A673 (cell line): ENCODE data around the gene PRORP. TPM values are rescaled to one million over a fixed set of nuclear protein-coding genes. Genes with fewer than 3 reads are reported as not detected.
A peak's percentile ranks its signal among the peaks of the same experiment; 100 is the strongest.

Source experiments
- BruUV-seq: library from RNA; stranded (reverse); fragments of 400-500 nt; replicated peaks from 2 replicates; lab custom pipeline; 2021; lab: Mats Ljungman, UMichigan
- CTCF ChIA-PET: fragments of 300-600 bp; sonication (Branson Sonifier 250); formaldehyde crosslinking; loops from one replicate; lab custom pipeline; 2022; ENCODE audit warnings: antibody characterized with exemption; lab: Charles Lee
- POLR2A ChIA-PET: fragments of 300-600 bp; sonication (Branson Sonifier 250); formaldehyde crosslinking; loops from one replicate; lab custom pipeline; 2022; ENCODE audit warnings: antibody characterized with exemption; ENCODE audit not compliant: low non-redundant PET; lab: Charles Lee
- DNase-seq: peaks from one replicate; pipeline ENCODE4 v3.0.0-alpha.2; 2015; ENCODE audit warnings: low spot score
- H3K27ac ChIP-seq: fragments of 200-600 bp; sonication (generic); 2 replicates; pipeline ENCODE4 v1.5.1; 2016; ENCODE audit warnings: mixed run types, low read depth, mild to moderate bottlenecking, mixed read lengths, antibody characterized with exemption, low read length; ENCODE audit not compliant: poor library complexity, severe bottlenecking
- H3K27me3 ChIP-seq: fragments of 200-600 bp; sonication (generic); replicated peaks from 2 replicates; pipeline ENCODE4 v1.6.1; 2017; ENCODE audit warnings: mixed run types, low read depth, mild to moderate bottlenecking, mixed read lengths, antibody characterized with exemption, low read length; ENCODE audit not compliant: insufficient read depth, poor library complexity
- H3K36me3 ChIP-seq: fragments of 200-600 bp; sonication (generic); 2 replicates; pipeline ENCODE4 v1.6.1; 2016; ENCODE audit warnings: mixed run types, mild to moderate bottlenecking, mixed read lengths, antibody characterized with exemption, low read length; ENCODE audit not compliant: insufficient read depth, poor library complexity, severe bottlenecking
- H3K4me1 ChIP-seq: fragments of 200-600 bp; sonication (generic); 2 replicates; pipeline ENCODE4 v1.6.1; 2017; ENCODE audit warnings: mixed run types, mild to moderate bottlenecking, mixed read lengths, antibody characterized with exemption, low read length; ENCODE audit not compliant: insufficient read depth, poor library complexity, severe bottlenecking
- H3K4me3 ChIP-seq: fragments of 200-600 bp; sonication (generic); 2 replicates; pipeline ENCODE4 v1.5.1; 2016; ENCODE audit warnings: low read depth, mixed run types, mild to moderate bottlenecking, mixed read lengths, low read length; ENCODE audit not compliant: poor library complexity, severe bottlenecking
- H3K9me3 ChIP-seq: fragments of 200-600 bp; sonication (generic); 2 replicates; pipeline ENCODE4 v1.6.1; 2016; ENCODE audit warnings: mixed run types, low read depth, mild to moderate bottlenecking, mixed read lengths, antibody characterized with exemption, low read length; ENCODE audit not compliant: poor library complexity, severe bottlenecking
- CTCF ChIP-seq: fragments of 300-800, 200-600 bp; sonication (generic); conservative IDR thresholded peaks from 2 replicates; pipeline ENCODE4 v1.5.1; 2017; ENCODE audit warnings: low read depth, mild to moderate bottlenecking, antibody characterized with exemption, low read length, moderate library complexity, mixed read lengths
- EZH2 ChIP-seq: fragments of 200-600 bp; sonication (generic); IDR thresholded peaks from 2 replicates; pipeline ENCODE4 v1.6.1; 2017; ENCODE audit warnings: borderline replicate concordance, low read depth, mild to moderate bottlenecking, mixed read lengths, antibody characterized with exemption, low read length; ENCODE audit not compliant: poor library complexity, severe bottlenecking
- intact Hi-C: fragments of 100-400 bp; cut with micrococcal nuclease; formaldehyde crosslinking; loops from one replicate; pipeline ENCODE4 v1.10.0; 2022; ENCODE audit not compliant: unreplicated experiment
- total RNA-seq: library from RNA; stranded (reverse); gene quantifications from 2 replicates; pipeline ENCODE4 v1.2.3, GENCODE V29; 2021

PRORP gene
- total RNA-seq, 1 experiment from 2014 or later = 46.5 TPM

GRCh38 chr14:35167496-35167895 lies 45.1 kb downstream of the PRORP start:
- no peak for TF ChIP-seq CTCF
- no peak for TF ChIP-seq EZH2
- peak overlapping the region; percentile 73 for H3K27ac ChIP-seq
- no TSS peak for BruUV-seq
- POLR2A ChIA-PET = no interaction called here
- H3K9me3 ChIP-seq = peaks cover 8% of the 10 kb centered on the region
- peaks cover 4% of the 10 kb centered on the region for H3K36me3 ChIP-seq
- no peak overlapping the region for H3K4me3 ChIP-seq
- CTCF ChIA-PET = no interaction called here
- no peaks in the 10 kb centered on the region for H3K27me3 ChIP-seq
- peaks cover 10% of the 10 kb centered on the region for H3K4me1 ChIP-seq
- intact Hi-C loops = no loop called here
- DNase-seq = peak; percentile 81

Other genes starting within 250 kb of the PRORP start
- 70.3 and 71.5 TPM in 2 replicates for gene BAZ1A, start 247.2 kb upstream of the PRORP start, total RNA-seq
- gene SRP54, start 139.6 kb upstream of the PRORP start, total RNA-seq = 60.2 and 60.3 TPM in 2 replicates
- gene FAM177A1, start 76.3 kb upstream of the PRORP start, total RNA-seq = 52.9 and 59.2 TPM in 2 replicates
- gene PPP2R3C, start 562 bp upstream of the PRORP start, total RNA-seq = 50.5 and 56.2 TPM in 2 replicates
- 364 and 392 TPM in 2 replicates for gene PSMA6, start 169.8 kb downstream of the PRORP start, total RNA-seq